Duodenal mucosa (tissue), 2 donors: ENCODE measurements around the gene SENP6.
"Not testable (repeated sequence)": the region's sequence is repeated elsewhere in the genome, so short reads cannot be mapped to it uniquely, and the experiment has no call there.

Source experiments
- H3K27ac ChIP-seq: one replicate; pipeline ENCODE4 v1.7.0; 2013; ENCODE audit warnings: low read depth, low read length
- H3K27me3 ChIP-seq, 2 donors: one replicate each; pipeline ENCODE4 v1.7.0; 2013; ENCODE audit warnings: low read length in 2 of 2, control low read depth in 1 of 2; ENCODE audit not compliant: insufficient read depth in 2 of 2, control insufficient read depth in 1 of 2
- H3K36me3 ChIP-seq, 2 donors: one replicate each; pipeline ENCODE4 v1.7.0; 2013; ENCODE audit warnings: low read length in 2 of 2, control low read depth in 1 of 2; ENCODE audit not compliant: insufficient read depth in 2 of 2, control insufficient read depth in 1 of 2
- H3K4me1 ChIP-seq, 2 donors: one replicate each; pipeline ENCODE4 v1.7.0; 2013; ENCODE audit warnings: low read length in 2 of 2, control low read depth in 1 of 2; ENCODE audit not compliant: insufficient read depth in 2 of 2, control insufficient read depth in 1 of 2
- H3K4me3 ChIP-seq, 2 donors: one replicate each; pipeline ENCODE4 v1.7.0; 2013; ENCODE audit warnings: low read length in 2 of 2, low read depth in 1 of 2
- H3K9ac ChIP-seq, 2 donors: one replicate each; pipeline ENCODE4 v1.7.0; 2013; ENCODE audit warnings: low read length in 2 of 2, low read depth in 1 of 2
- H3K9me3 ChIP-seq, 2 donors: one replicate each; pipeline ENCODE4 v1.7.0; 2013; ENCODE audit warnings: low read length in 2 of 2, control low read depth in 1 of 2; ENCODE audit not compliant: control insufficient read depth in 1 of 2

Gene SENP6

GRCh38 chr6:75691012-75691411 is 89.3 kb downstream of the SENP6 start:
- peaks cover 4 to 28% of the 10 kb centered on the region in 2 donors for H3K36me3 ChIP-seq

DNA sequence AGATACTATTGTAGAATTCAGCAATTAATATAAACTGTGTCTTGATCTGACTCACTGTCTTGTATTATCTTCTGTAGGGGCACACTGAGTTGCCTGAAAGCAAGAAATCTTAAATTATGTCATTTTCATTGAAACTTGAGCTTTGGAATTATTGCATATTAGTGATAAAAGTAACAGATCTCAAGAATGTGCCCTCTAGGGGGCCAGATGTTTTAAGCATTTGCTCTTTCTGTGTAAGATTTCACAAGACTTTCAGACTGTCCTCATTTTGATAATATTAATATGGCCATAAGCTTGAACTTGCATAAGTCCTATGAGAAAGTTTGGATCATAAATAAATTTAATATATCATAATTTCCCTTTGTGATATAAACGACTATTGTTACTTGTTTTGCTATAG is 91.9 kb downstream of the SENP6 start:
- Histone ChIP-seq H3K9ac (no peak overlapping the region), H3K27me3 (no peaks in the 10 kb centered on the region), H3K9me3 (no peaks in the 10 kb centered on the region), H3K4me1 (no peaks in the 10 kb centered on the region), H3K36me3 (peaks cover 11 to 42% of the 10 kb centered on the region in 2 donors), H3K27ac (no peak overlapping the region), H3K4me3 (no peak overlapping the region)

More at GRCh38 chr6:75691012-75691411, 89.3 kb downstream of the SENP6 start:
- Histone ChIP-seq H3K27me3 (no peaks in the 10 kb centered on the region), H3K9me3 (no peaks in the 10 kb centered on the region), H3K4me1 (no peaks in the 10 kb centered on the region), H3K27ac (no peak overlapping the region), H3K4me3 (no peak overlapping the region), H3K9ac (no peak overlapping the region)

DNA sequence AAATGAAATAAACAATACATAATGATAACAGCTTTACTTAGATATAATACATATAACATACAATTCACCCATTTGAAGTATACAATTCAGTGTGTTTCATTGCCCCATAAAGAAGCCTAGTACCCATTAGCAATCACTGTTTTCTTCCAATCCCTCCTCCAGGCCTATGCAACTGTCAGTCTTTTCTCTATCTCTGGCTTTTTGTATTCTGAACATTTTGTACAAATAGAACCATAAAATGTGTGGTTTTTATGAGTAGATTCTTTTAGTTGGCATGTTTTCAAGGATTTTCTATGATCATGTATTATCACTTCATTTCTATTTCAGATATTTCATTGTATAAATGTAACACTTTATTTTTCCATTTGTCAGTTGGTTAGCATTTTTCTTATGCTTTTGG is 92.7 kb downstream of the SENP6 start:
- H3K36me3 ChIP-seq = peaks cover 10 to 36% of the 10 kb centered on the region in 2 donors
- H3K9ac ChIP-seq = no peak overlapping the region
- no peaks in the 10 kb centered on the region for H3K4me1 ChIP-seq
- H3K9me3 ChIP-seq = no peaks in the 10 kb centered on the region
- no peak overlapping the region for H3K4me3 ChIP-seq
- no peak overlapping the region for H3K27ac ChIP-seq
- H3K27me3 ChIP-seq = no peaks in the 10 kb centered on the region

DNA sequence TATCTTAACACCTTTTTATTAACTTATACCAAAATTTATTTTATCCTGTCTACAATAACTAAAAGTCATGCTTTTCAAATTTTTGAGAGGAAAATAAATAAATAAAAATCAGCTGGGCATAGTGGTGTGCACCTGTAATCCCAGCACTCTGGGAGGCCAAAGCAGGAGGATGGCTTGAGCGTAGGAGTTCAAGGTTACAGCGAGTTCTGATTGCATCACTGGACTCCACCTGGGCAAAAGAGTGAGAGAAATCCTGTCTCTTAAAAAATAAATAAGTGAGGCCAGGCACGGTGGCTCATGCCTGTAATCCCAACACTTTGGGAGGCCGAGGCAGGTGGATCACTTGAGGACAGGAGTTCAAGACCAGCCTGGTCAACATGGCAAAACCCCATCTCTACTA is 106.7 kb downstream of the SENP6 start:
- not testable (repeated sequence) for H3K4me3 ChIP-seq, H3K27me3 ChIP-seq, H3K9ac ChIP-seq, H3K4me1 ChIP-seq, H3K9me3 ChIP-seq, H3K27ac ChIP-seq
- peaks cover 21 to 42% of the 10 kb centered on the region in 2 donors for H3K36me3 ChIP-seq

DNA sequence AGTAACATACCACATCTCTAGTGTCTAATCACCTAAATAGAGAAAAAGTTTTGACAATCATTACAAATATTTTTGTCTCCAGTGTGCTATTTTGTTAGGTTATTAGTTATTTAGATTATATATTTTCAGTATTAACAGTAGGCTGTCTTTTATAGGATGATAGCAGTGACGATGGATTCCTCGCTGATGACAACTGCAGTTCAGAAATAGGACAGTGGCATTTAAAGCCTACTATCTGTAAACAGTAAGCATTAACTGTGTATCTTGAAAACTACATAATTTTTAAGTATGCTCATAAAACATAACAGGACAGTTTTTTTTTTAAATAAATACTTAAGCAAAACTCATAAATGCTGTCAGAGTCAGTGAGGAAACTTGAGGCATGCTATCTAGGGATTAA is 109.5 kb downstream of the SENP6 start:
- Histone ChIP-seq H3K9me3 (no peaks in the 10 kb centered on the region), H3K4me3 (no peak overlapping the region), H3K4me1 (no peaks in the 10 kb centered on the region), H3K27me3 (no peaks in the 10 kb centered on the region), H3K27ac (no peak overlapping the region), H3K36me3 (peaks cover 35 to 58% of the 10 kb centered on the region in 2 donors), H3K9ac (no peak overlapping the region)

GRCh38 chr6:75719133-75719532 is 117.5 kb downstream of the SENP6 start:
- Histone ChIP-seq H3K27me3 (no peaks in the 10 kb centered on the region), H3K27ac (no peak overlapping the region), H3K9me3 (no peaks in the 10 kb centered on the region), H3K36me3 (peaks cover 17 to 18% of the 10 kb centered on the region in 2 donors), H3K4me1 (no peaks in the 10 kb centered on the region), H3K9ac (no peak overlapping the region), H3K4me3 (no peak overlapping the region)

DNA sequence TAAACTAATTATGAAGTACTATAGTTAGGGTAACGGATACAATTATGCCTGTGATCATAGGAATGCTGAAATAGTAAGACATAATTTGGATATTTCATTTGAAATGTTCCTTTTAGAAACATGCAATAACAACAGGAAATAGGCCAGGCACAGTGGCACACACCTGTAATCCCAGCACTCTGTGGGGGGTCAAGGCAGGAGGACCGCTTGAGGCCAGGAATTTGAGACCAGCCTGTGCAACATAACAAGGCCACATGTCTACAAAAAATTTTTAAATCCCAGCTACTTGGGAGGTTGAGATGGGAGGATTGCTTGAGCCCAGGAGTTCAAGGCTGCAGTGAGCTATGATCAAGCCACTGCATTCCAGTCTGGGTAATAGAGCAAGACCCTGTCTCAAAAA is 121.7 kb downstream of the SENP6 start:
- Histone ChIP-seq H3K36me3 (peaks cover 0 to 5% of the 10 kb centered on the region in 2 donors), H3K9ac (no peak overlapping the region), H3K4me1 (no peaks in the 10 kb centered on the region), H3K27me3 (no peaks in the 10 kb centered on the region), H3K4me3 (no peak overlapping the region), H3K9me3 (no peaks in the 10 kb centered on the region), H3K27ac (no peak overlapping the region)

DNA sequence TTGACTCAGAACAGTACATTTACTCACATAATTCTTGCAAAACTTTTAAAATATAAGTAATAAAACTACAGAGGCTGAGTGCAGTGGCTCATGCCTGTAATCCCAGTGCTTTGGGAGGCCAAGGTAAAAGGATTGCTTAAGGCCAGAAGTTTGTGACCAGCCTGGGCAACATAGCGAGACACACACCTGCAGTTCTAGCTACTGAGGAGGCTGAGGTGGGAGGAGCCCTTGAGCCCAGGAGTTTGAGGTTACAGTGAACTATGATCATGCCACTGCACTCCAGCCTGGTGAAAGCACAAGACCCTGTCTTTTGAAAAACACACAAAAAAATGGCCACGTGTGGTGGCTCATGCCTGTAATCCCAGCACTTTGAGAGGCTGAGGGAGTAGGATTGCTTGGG is 125.5 kb downstream of the SENP6 start:
- Histone ChIP-seq H3K4me1 (no peaks in the 10 kb centered on the region), H3K36me3 (no peaks in the 10 kb centered on the region), H3K4me3 (no peak overlapping the region), H3K27ac (no peak overlapping the region), H3K27me3 (no peaks in the 10 kb centered on the region), H3K9ac (no peak overlapping the region), H3K9me3 (no peaks in the 10 kb centered on the region)

DNA sequence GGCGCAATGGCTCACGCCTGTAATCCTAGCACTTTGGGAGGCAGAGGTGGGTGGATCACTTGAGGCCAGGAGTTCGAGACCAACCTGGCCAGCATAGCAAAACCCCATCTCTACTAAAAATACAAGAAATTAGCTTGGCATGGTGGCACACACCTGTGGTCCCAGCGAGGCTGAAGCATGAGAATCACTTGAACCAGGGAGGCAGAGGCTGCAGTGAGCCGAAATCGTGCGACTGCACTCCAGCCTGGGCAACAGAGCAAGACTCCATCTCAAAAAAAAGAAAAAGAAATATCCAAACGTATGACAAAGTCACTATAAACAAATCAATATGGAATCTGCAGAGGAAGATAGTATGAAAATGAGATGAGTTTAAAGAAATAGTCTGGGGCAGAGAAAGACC is 129.3 kb downstream of the SENP6 start:
- H3K27ac ChIP-seq, H3K4me3 ChIP-seq, H3K9me3 ChIP-seq, H3K36me3 ChIP-seq, H3K27me3 ChIP-seq, H3K9ac ChIP-seq, H3K4me1 ChIP-seq: not testable (repeated sequence)

DNA sequence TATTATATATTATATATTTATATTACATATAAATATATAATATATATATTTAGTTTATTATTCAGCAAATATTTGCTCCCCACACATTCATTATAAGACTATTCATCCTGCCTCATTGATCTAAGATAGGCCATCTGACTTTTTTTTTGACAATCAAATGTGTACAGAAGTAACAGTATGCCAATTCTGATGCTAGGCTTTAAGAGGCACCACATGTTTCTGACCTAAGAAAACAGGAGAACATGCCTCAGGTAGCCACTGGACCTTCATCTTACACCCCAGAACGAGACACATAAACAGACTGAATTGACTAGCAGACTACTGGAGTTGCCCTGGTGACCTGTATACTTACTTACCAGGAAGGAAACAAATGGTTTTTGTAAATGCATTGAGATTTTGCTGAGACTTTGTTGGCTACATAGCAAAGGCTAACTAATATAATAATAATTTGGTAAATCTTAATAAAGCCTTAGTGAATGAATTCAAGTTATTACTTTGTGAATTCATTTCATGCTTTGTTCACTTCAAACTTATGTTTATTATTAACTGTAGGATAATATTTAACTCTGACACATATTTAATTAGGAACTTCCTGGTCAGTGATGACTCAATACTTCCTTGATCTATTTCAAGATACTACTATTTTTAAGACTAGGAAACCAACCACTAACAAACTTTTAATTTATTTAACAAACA is 134.0 kb downstream of the SENP6 start:
- Histone ChIP-seq H3K27me3 (no peaks in the 10 kb centered on the region), H3K36me3 (no peaks in the 10 kb centered on the region), H3K4me1 (no peaks in the 10 kb centered on the region), H3K27ac (no peak overlapping the region), H3K9ac (no peak overlapping the region), H3K4me3 (no peak overlapping the region), H3K9me3 (no peaks in the 10 kb centered on the region)

DNA sequence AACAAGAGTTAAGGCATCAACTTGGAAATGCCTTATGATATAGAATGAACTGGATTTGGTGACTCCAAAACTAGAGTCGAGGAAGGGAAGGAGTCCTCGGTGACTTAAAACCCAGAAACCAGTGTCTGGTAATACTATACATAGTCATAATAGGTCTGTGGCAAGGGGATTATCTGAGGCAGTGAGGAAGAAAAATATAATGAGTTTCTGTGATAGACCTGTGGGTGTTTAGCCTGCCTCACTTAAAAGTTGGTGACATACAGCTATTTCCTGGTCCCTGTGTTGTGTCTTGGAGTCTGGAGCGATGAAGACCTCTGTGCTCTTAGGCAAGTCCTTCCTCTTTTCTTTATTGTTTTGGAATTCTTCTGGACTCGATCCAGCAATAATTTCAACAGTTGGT is 142.3 kb downstream of the SENP6 start:
- Histone ChIP-seq H3K9ac (no peak overlapping the region), H3K9me3 (no peaks in the 10 kb centered on the region), H3K4me3 (no peak overlapping the region), H3K27ac (no peak overlapping the region), H3K27me3 (no peaks in the 10 kb centered on the region), H3K4me1 (peaks cover 4 to 8% of the 10 kb centered on the region in 2 donors), H3K36me3 (no peaks in the 10 kb centered on the region)
